A549 treated with RU486 at 1 μM for 4 hours (cell line): ENCODE measurements around the gene DSPP. TPM values are rescaled to one million over a fixed set of nuclear protein-coding genes. Genes with fewer than 3 reads are reported as not detected.

Experiments
- total RNA-seq: library from RNA; stranded (reverse); fragments of 200-300 nt; extraction: Qiagen RNA extraction; gene quantifications from 5 replicates; pipeline ENCODE4 v1.2.3, GENCODE V29; 2022; ENCODE audit warnings: low read depth

Gene DSPP
- total RNA-seq: not detected in 5 replicates

DNA sequence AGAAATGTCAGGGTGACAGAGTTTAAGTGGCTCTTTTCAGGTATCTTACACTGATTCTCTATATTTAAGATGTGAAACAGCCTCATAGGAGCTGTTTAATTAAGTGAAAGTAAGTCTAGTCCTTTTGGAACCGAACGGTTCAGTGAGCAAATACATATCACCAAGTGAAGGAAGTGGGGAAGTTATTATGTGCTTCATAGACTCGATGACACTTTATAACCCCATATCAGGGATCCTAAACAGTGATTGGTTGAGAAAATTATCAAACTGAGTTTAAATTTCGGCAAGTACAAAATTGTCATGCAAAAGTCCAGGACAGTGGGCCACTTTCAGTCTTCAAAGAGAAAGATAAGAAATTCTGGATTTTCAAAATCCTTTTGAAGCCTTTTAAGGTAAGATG, at the start of gene DSPP:
Gene DSPP (plus strand): TSS at position 301 of the 400 bp plus-strand sequence. CDS start 2,380 bp downstream, outside the sequence.

DNA sequence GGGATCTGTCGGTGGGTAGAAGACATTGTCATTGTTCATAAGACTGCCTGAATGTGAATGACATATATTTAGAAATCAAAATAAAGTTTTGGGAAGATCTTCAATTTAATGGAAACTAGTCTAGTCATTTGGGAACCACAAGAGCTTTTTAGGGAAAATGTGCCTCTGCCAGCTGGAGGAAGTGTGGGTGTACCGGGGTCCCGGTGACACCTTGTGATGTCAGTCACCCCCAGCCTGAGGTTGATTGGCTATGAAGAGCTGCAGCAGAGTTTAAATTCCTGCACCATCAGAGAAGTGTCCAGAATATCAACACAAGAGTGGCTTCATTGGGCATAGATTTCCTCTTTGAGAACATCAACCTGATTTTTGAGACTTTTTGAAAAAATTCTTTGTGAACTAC, 41.7 kb downstream of the DSPP start, which contains the start of gene DMP1:
Gene DMP1 (plus strand): TSS at position 301 of the 400 bp plus-strand sequence. CDS start 6,213 bp downstream, outside the sequence.

Other genes with a start within 250 kb of the DSPP start
- 31.5 to 56.3 TPM (median 53.1 TPM) in 5 replicates for gene HSD17B11, start 217.3 kb upstream of the DSPP start, total RNA-seq
- 22.8 to 28.3 TPM (median 25.3 TPM) in 5 replicates for gene NUDT9, start 186.0 kb upstream of the DSPP start, total RNA-seq
- not detected in 5 replicates for gene SPARCL1, start 79.2 kb upstream of the DSPP start, total RNA-seq
- gene DMP1, start 41.8 kb downstream of the DSPP start, total RNA-seq: not detected in 5 replicates
- gene IBSP, start 191.0 kb downstream of the DSPP start, total RNA-seq: not detected in 5 replicates
- gene MEPE, start 224.4 kb downstream of the DSPP start, total RNA-seq: not detected in 5 replicates